Measurements from ENCODE around the gene SLC43A2.

SLC43A2 gene

DNA sequence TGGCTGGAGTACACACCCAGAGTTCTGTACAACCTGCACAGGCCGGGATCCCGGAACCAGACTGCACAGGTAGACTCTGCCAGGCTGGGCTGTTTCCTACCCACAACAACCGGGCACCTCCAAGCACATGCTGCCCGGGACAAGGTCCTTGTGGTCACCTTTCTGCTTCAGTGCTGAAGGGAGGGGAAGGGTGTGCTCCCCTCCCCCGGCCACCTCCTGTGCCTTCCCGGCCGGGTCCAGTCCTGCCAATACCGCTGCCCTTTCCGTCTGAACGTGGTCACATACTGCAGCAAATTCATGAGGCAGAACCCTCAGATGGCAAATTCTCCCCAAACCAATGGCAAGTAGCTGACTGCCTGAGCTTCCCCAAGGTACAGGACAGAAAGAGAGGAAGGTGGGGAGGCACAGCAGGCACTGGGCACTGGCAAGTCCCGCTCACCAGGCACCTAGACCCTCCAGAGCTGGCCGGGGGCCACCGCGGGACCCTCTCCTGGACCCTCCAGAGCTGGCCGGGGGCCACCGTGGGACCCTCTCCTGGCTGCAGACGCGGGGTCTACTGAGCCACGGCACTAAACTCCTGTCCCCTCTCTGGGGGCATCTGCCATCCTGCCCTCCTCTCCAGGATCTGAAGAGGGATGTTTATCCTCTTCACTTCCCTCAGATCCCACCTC is 22.8 kb downstream of the SLC43A2 start:
- peaks cover 13% of the 10 kb centered on the region for H3K9me3 ChIP-seq
- peaks cover 24% of the 10 kb centered on the region for H3K27me3 ChIP-seq
- H3K4me3 ChIP-seq (ENCODE audit: low read depth in 1 of 2, low read length in 1 of 2), result no peak overlapping the region
- TF ChIP-seq, protein P1, sequence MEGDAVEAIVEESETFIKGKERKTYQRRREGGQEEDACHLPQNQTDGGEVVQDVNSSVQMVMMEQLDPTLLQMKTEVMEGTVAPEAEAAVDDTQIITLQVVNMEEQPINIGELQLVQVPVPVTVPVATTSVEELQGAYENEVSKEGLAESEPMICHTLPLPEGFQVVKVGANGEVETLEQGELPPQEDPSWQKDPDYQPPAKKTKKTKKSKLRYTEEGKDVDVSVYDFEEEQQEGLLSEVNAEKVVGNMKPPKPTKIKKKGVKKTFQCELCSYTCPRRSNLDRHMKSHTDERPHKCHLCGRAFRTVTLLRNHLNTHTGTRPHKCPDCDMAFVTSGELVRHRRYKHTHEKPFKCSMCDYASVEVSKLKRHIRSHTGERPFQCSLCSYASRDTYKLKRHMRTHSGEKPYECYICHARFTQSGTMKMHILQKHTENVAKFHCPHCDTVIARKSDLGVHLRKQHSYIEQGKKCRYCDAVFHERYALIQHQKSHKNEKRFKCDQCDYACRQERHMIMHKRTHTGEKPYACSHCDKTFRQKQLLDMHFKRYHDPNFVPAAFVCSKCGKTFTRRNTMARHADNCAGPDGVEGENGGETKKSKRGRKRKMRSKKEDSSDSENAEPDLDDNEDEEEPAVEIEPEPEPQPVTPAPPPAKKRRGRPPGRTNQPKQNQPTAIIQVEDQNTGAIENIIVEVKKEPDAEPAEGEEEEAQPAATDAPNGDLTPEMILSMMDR (IDR thresholded peaks at IDR 0.05), result no peak
- H3K27ac ChIP-seq, result no peak overlapping the region
- H3K36me3 ChIP-seq, result peaks cover 74% of the 10 kb centered on the region
- H3K4me1 ChIP-seq (ENCODE audit: control insufficient read depth in 1 of 2, insufficient read depth in 1 of 2, low read depth in 1 of 2, low read length in 1 of 2), result peaks cover 16 to 25% of the 10 kb centered on the region in 2 experiments

DNA sequence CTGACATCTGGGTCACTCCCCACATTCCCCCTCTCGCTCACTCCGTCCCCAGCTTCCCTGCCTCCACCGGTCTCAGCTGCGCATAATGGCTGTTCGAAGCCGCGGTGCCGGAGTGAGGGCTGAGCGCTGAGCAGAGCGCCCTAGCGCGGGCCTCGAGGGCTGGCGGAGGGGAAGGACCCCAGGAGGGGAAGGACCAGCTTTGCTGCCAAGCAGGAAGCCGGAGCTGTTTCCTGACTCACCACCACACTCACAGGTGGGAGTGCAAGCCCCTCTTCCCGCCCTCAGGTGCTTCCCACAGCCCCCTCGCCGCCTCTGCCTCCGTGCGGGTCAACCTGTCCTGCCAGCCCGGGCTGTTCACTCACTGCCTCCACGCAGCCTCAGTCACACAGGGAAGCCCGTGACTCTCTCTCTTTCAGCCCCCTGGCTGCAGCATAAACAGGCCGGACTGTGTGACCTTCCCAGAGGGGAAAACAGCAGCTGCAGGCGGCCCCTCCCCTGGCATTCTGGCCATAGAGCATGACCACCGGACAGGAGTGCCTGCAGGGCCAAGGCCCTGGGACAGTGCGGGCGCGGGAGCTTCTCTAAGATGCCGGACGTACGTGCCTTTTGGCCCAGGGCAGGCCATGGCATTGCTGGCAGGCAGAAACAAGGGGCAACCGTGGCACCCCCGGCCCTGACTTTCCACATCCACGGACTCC is 23.7 kb downstream of the SLC43A2 start:
- H3K9me3 ChIP-seq, result peaks cover 13% of the 10 kb centered on the region
- H3K27ac ChIP-seq, result peak overlapping the region; percentile 16
- peaks cover 16 to 25% of the 10 kb centered on the region in 2 experiments for H3K4me1 ChIP-seq (ENCODE audit: control insufficient read depth in 1 of 2, insufficient read depth in 1 of 2, low read depth in 1 of 2, low read length in 1 of 2)
- no peak overlapping the region for H3K4me3 ChIP-seq (ENCODE audit: low read depth in 1 of 2, low read length in 1 of 2)
- TF ChIP-seq, protein P1 (IDR thresholded peaks at IDR 0.05), result no peak
- peaks cover 68% of the 10 kb centered on the region for H3K36me3 ChIP-seq
- H3K27me3 ChIP-seq, result peaks cover 24% of the 10 kb centered on the region

DNA sequence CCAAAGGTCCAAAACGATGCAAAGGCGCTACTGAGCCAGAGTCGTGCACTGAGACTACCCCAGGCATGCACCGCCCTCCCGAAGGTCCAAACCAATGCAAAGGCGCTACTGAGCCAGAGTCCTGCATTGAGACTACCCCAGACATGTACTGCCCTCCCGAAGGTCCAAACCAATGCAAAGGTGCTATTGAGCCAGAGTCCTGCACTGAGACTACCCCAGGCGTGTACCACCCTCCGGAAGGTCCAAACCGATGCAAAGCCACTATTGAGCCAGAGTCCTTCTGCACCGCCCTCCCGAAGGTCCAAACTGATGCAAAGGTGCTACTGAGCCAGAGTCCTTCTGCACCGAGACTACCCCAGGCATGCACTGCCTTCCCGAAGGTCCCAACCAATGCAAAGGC is 27.1 kb downstream of the SLC43A2 start:
- H3K27me3 ChIP-seq, result peaks cover 24% of the 10 kb centered on the region
- no peak overlapping the region for H3K4me3 ChIP-seq (ENCODE audit: low read depth in 1 of 2, low read length in 1 of 2)
- H3K9me3 ChIP-seq, result peaks cover 13% of the 10 kb centered on the region
- peaks cover 55% of the 10 kb centered on the region for H3K36me3 ChIP-seq
- no peak overlapping the region for H3K27ac ChIP-seq
- peaks cover 2 to 4% of the 10 kb centered on the region in 2 experiments for H3K4me1 ChIP-seq (ENCODE audit: control insufficient read depth in 1 of 2, insufficient read depth in 1 of 2, low read depth in 1 of 2, low read length in 1 of 2)
- TF ChIP-seq, protein P1 (IDR thresholded peaks at IDR 0.05), result no peak

DNA sequence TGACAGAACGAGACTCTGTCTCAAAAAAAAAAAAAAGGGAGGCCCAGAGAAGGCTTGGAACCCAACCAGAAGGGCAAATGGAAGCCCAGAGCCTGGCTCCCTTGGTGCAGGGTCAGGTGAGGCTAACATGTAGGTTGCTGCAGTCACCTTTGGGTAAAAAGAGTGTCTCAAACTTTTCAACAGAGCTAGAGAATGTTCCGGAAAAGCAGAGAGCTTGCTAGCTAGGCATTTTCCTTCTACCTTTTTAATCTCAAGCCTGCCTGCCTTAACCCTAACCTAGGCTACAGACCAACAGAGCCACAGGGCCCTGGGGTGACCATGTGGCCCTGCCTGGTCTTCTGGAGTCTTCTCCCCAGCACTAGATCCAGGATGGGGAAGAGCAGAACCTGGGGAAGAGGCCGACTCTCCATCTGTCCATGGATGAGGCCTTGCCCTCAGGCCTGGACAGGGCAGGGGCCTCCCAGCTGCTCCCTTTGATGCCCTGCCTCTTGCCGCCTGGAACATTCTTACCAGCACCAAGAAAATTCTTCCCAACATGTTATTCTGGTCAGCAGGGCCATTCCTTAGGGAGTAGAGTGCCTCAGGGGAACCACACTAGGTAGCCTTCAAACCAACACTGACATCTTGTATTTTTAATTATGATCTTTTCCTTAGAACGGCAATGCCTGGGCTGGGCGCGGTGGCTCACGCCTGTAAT is 30.1 kb downstream of the SLC43A2 start:
- Histone ChIP-seq H3K27me3 (peaks cover 2% of the 10 kb centered on the region), H3K27ac (peak overlapping the region; percentile 48), H3K9me3 (peaks cover 13% of the 10 kb centered on the region), H3K36me3 (peaks cover 38% of the 10 kb centered on the region), H3K4me3 (ENCODE audit: low read depth in 1 of 2, low read length in 1 of 2) (no peak overlapping the region), H3K4me1 (ENCODE audit: control insufficient read depth in 1 of 2, insufficient read depth in 1 of 2, low read depth in 1 of 2, low read length in 1 of 2) (no peaks in the 10 kb centered on the region)
- TF ChIP-seq, protein P1 (IDR thresholded peaks at IDR 0.05), result no peak

DNA sequence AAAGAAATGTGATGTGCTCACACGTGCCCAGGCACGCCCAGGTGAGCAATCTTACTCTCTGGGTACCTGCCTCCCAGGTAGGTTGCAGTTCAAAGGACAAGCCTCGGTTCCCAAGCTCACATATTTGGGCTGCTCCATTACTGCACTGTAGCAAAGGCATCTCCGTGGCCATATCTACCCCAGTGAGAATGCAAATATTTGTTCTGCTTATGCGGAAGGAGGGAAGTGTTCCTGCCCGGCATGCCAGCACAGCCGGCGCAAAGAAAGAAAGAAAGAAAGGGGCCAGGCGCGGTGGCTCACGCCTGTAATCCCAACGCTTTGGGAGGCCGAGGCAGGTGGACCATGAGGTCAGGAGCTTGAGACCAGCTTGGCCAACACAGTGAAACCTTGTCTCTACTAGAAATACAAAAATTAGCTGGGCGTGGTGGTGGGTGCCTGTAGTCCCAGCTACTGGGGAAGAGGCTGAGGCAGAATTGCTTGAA is 30.7 kb downstream of the SLC43A2 start:
- H3K27me3 ChIP-seq, result peaks cover 9% of the 10 kb centered on the region
- TF ChIP-seq, protein P1 (IDR thresholded peaks at IDR 0.05), result no peak
- peaks cover 13% of the 10 kb centered on the region for H3K9me3 ChIP-seq
- H3K36me3 ChIP-seq, result peaks cover 39% of the 10 kb centered on the region
- no peaks in the 10 kb centered on the region for H3K4me1 ChIP-seq (ENCODE audit: control insufficient read depth in 1 of 2, insufficient read depth in 1 of 2, low read depth in 1 of 2, low read length in 1 of 2)
- H3K27ac ChIP-seq, result peak overlapping the region; percentile 48
- no peak overlapping the region for H3K4me3 ChIP-seq (ENCODE audit: low read depth in 1 of 2, low read length in 1 of 2)
